ENCODE measurements around the gene SP4.

The SP4 gene

GRCh38 chr7:21429786-21430574 is 2.1 kb downstream of the SP4 start:
- Histone ChIP-seq H3K9me3 (ENCODE audit: control insufficient read depth, low read length) (no peaks in the 10 kb centered on the region), H3K4me3 (ENCODE audit: low read depth, low read length) (peak overlapping the region; percentile 33), H3K27me3 (ENCODE audit: control insufficient read depth, insufficient read depth, low read length) (no peaks in the 10 kb centered on the region), H3K4me2 (ENCODE audit: low read length) (peak overlapping the region; percentile 35), H3K9ac (no peak overlapping the region), H3K27ac (peak overlapping the region; percentile 2), H3K36me3 (ENCODE audit: control insufficient read depth, insufficient read depth, low read length) (no peaks in the 10 kb centered on the region), H3K4me1 (peaks cover 3% of the 10 kb centered on the region), H3K79me2 (peaks cover 23% of the 10 kb centered on the region), H2AFZ (no peak overlapping the region)
- no peak for TF ChIP-seq CTCF (IDR thresholded peaks at IDR 0.05)

- peaks cover 24% of the 10 kb centered on the region for H3K79me2 ChIP-seq
- H3K27ac ChIP-seq, result no peak overlapping the region
- peak overlapping the region; percentile 22 for H3K4me3 ChIP-seq (ENCODE audit: low read depth, low read length)
- H3K9ac ChIP-seq, result no peak overlapping the region
- no peak overlapping the region for H2AFZ ChIP-seq
- H3K4me2 ChIP-seq (ENCODE audit: low read length), result peak overlapping the region; percentile 35
- H3K36me3 ChIP-seq (ENCODE audit: control insufficient read depth, insufficient read depth, low read length), result no peaks in the 10 kb centered on the region
- H3K9me3 ChIP-seq (ENCODE audit: control insufficient read depth, low read length), result no peaks in the 10 kb centered on the region
- no peak for TF ChIP-seq CTCF (IDR thresholded peaks at IDR 0.05)
- peaks cover 3% of the 10 kb centered on the region for H3K4me1 ChIP-seq
- H3K27me3 ChIP-seq (ENCODE audit: control insufficient read depth, insufficient read depth, low read length), result no peaks in the 10 kb centered on the region
Observed at GRCh38 chr7:21430575-21430954, 2.7 kb downstream of the SP4 start.

- H3K4me1 ChIP-seq, result peaks cover 12% of the 10 kb centered on the region
- no peaks in the 10 kb centered on the region for H3K27me3 ChIP-seq (ENCODE audit: control insufficient read depth, insufficient read depth, low read length)
- no peak overlapping the region for H3K27ac ChIP-seq
Observed at GRCh38 chr7:21443149-21443841, 15.4 kb downstream of the SP4 start.

GRCh38 chr7:21448974-21449373 is 21.1 kb downstream of the SP4 start:
- H3K4me2 ChIP-seq (ENCODE audit: low read length), result no peak overlapping the region
- no peak overlapping the region for H2AFZ ChIP-seq
- H3K79me2 ChIP-seq, result peaks cover 13% of the 10 kb centered on the region
- no peaks in the 10 kb centered on the region for H3K9me3 ChIP-seq (ENCODE audit: control insufficient read depth, low read length)
- no peak for TF ChIP-seq CTCF (IDR thresholded peaks at IDR 0.05)
- H3K27ac ChIP-seq, result no peak overlapping the region
- H3K27me3 ChIP-seq (ENCODE audit: control insufficient read depth, insufficient read depth, low read length), result no peaks in the 10 kb centered on the region
- H3K4me1 ChIP-seq, result peaks cover 16% of the 10 kb centered on the region
- H3K9ac ChIP-seq, result no peak overlapping the region
- no peak overlapping the region for H3K4me3 ChIP-seq (ENCODE audit: low read depth, low read length)
- H3K36me3 ChIP-seq (ENCODE audit: control insufficient read depth, insufficient read depth, low read length), result no peaks in the 10 kb centered on the region

More at GRCh38 chr7:21443149-21443841, 15.4 kb downstream of the SP4 start:
- peaks cover 2% of the 10 kb centered on the region for H3K79me2 ChIP-seq
- H3K4me3 ChIP-seq (ENCODE audit: low read depth, low read length), result peak overlapping the region; percentile 32
- H3K9me3 ChIP-seq (ENCODE audit: control insufficient read depth, low read length), result no peaks in the 10 kb centered on the region
- peak overlapping the region; percentile 80 for H3K4me2 ChIP-seq (ENCODE audit: low read length)
- TF ChIP-seq CTCF (IDR thresholded peaks at IDR 0.05), result no peak
- no peaks in the 10 kb centered on the region for H3K36me3 ChIP-seq (ENCODE audit: control insufficient read depth, insufficient read depth, low read length)
- H3K9ac ChIP-seq, result no peak overlapping the region
- no peak overlapping the region for H2AFZ ChIP-seq
